Dermis blood vessel endothelial cell (primary cell): Measurements from ENCODE around the gene THADA. TPM values are rescaled to one million over a fixed set of nuclear protein-coding genes. Genes with fewer than 3 reads are reported as not detected.

Experiments
- DNase-seq: peaks from one replicate; pipeline ENCODE4 v3.0.0; 2010
- total RNA-seq: library from RNA; depleted of rRNA; stranded (reverse); fragments of >200 nt; gene quantifications from 2 replicates; pipeline ENCODE4 v1.2.3, GENCODE V29; 2014

Gene THADA
- total RNA-seq, 1 donor from 2014 or later = 26.9 TPM

DNA sequence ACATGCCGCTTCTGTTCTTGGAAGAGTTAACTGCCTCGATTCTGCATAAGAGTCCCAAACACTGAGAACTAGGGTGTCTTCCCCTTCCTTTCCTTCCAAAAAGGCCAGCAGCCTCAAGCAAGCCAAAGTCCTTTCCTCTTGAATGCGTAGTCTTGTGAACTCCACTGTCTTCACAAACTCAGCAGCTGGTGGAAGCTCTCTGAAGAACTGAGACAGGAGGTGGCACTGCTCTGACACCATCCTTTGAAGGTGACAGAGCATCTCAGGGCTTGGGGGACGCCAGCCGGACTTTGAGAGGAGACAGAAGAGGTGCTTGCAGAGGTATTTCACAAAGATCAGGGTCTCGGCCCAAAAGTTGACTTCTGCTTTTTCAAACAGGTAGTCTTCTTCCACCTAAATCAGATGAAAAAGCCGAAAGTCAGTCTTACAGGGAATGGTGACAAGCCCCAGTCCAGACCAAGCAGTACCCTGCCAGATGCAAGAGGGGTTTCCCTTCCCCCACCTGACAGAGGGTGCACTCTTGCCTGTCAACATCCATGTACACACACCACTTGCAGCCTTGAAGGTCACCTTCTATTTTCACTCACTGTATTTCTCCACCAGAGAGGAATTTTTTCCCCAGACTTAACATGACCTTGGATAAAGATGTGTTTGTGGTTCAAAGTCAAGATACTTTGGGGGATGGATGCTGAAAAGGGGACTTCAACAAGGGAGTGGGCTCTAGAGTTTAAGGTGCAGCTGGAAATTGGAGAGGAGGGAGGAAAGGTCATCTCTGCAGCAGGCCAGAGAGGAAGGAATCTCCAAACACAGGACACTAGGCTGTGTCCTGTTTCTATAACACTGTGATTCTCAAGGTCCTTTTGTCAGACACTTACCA is 364.6 kb downstream of the THADA start:
- no peak for DNase-seq

DNA sequence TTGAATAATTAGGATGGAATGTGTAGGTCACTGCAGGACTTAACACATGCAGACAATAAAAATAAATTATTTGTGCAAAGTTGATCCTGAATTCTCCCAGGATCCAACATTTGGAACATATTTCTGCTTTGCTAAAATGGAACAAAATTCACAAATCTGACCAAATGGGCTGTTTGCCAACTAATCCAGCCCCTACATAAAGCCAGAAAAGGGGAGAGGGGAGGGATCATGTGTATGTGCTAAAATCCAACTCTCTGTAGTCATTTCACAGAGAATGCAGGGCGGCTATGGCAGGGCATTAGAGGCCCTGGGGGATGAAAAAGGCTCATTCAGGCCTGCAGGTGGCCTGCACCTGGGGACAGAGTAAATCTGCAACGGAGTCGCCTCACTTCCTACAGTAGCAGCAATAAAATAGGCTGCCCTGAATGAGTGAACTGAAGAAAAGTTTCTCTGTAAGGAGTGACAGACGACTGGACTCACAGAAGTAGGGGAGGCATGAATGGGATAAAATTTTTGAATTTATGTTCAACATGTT is 365.4 kb downstream of the THADA start:
- no peak for DNase-seq

GRCh38 chr2:43228756-43229659 is 366.8 kb downstream of the THADA start:
- DNase-seq = no peak

- DNase-seq = no peak
Measured at GRCh38 chr2:43228321-43228751, 367.5 kb downstream of the THADA start.

- no peak for DNase-seq
Measured at GRCh38 chr2:43227830-43228281, 368.0 kb downstream of the THADA start.

GRCh38 chr2:43226955-43227829 is 368.6 kb downstream of the THADA start:
- peak; percentile 84 for DNase-seq

- peak; percentile 96 for DNase-seq
Measured at GRCh38 chr2:43226558-43226954, 369.3 kb downstream of the THADA start, which contains the start of gene ZFP36L2. Gene ZFP36L2 (minus strand): TSS chr2:43226606. CDS start chr2:43226315, 291 bp downstream.

DNA sequence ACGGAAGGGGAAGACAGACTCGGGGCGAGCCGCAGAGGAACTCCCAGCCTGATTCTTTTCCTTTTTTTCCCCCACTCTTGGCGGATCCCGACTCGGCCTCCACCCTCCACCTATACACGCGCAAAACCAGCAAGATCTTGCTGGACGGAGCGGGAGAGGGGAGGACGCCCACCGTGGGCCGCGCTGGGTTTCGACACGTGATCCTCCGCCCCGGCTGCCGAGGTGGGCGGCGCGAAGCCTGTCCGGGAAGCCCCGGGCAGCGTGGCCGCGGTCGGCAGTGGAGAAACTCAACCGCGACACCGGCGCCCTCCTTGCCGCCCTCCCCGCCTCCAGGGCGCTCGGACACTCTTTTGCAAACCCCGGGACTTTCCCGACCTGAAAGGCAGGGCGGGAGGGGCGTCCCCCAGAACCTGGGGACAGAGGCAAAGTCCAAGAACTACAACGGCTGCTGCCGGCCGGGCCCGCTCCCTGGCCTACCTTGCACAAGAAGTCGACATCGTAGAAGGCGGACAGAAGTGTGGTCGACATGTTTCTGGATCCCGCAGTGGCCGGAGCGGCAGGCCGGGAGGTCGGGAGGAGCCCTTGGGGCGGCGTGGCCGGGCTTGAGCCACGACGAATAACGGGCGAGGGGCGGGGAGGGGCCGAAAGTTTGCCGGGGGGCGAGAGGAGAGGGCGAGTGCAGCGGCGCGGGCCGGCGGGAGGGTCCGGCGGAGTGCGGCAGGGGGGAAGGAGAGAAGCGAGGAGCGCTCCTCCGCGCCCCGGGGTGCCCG is 369.9 kb downstream of the THADA start:
- peak; percentile 74 for DNase-seq

GRCh38 chr2:43225093-43225787 is 370.6 kb downstream of the THADA start:
- DNase-seq = peak; percentile 73

GRCh38 chr2:43224571-43225092 is 371.2 kb downstream of the THADA start:
- DNase-seq = peak; percentile 49

DNA sequence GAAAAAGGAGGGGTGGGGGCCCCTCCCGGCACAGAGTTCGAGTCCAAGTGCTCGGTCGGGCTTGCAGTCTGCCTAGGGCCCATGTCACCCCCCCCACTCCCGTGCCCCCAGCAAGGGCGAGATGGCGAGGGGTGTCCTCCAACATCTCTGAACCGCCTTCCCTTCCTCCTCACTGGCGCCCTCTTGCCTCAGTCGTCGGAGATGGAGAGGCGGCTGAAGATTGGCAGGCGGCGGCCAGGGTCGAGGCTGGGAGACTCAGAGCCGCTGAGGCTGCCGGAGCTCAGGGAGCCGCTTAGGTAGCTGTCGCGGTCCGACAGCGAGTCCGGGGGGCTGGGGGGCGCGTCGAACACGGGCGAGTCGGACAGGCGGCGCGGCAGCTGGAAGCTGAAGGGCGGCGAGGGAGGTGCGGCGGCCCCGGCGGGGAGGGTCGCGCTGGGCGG is 371.7 kb downstream of the THADA start:
- DNase-seq = peak; percentile 80

GRCh38 chr2:43223521-43224001 is 372.3 kb downstream of the THADA start:
- DNase-seq = peak; percentile 40

DNA sequence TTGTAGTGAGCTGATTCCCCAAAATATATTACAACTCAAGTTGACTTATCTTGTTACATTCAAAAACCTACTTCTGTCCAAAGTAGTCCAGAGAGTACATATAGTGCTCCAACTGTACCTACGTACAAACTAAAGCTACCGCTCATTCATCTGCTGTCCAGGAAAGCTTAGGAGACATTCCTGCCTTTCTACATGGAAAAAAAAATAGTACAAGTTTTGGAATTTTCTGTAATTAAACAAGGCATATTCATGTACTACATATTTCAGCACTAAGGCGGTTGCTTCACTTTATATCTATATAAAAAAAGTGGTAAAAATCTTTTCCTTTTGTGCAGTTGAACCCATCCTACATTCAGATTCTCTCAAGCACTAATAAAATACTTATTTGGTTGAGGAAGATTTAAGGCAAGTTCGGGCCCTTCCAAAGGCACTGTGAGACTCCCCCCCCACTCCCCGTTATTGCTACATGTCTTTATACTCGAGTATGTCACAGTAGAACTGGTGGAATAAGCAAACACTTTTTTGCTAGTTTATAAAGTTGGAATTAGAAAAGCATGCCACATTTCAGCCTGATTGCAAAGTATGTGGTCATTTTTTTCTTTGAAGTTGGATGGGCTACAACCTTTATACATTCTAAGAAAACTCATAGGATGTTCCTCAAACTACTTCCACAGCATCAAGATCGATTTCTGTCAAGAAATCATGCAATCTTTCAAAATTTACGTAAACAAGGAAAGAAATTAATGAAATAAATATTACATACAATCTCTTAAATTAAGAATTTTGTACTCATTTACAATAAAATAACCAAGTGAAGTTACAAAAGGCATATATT is 373.1 kb downstream of the THADA start:
- peak; percentile 33 for DNase-seq

DNA sequence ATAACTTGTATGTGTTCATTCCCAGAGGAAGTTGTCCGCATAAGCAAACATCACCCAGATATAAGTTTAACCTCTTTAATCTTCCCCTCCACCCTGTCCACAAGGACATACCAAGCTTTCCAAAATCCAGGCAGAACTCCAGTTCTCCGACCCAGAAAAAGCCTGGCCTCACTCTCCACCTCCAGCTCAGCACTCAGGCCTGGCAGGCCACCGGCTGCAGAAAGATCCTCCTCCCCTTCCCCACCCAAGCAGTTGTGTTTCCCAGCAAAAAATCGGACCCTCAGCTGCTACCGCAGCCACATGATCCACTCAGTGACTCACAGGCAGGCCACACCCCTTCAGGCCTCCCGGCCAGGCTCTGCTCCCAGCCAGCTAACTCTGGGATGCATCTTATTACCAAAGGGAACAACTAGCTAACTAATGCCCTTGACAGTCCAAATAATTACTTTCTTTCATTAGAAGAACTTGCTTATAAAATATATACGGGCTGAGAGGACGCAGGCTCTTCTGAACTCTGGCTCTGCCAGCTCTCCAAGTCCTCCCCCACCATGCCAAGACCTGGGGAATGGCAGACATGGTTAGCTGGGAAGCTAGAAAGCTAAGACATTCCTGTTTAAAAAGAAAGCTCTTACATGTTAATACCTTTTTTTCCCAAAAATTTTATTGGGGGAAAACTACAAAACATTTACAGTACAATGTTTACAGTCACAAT is 373.9 kb downstream of the THADA start:
- DNase-seq = peak; percentile 89

- peak; percentile 71 for DNase-seq
Measured at GRCh38 chr2:43221124-43221762, 374.6 kb downstream of the THADA start.

DNA sequence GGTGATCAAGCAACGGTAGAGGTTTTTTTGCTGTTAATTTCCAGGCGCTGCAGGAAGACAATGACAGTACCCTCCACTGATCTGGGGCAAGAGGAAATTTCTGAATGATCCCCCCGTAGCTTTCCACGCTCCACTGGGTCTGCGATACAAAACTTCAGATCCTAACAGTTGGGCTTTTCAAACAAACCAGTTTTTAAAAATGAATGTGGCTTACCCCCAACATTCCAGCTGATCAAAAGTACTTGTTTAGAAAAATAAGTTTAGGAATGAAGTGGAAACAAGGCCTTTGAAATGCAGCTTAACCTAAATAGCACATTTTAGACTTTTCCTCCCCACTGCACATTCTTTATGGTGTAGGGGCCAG is 375.1 kb downstream of the THADA start:
- no peak for DNase-seq

DNA sequence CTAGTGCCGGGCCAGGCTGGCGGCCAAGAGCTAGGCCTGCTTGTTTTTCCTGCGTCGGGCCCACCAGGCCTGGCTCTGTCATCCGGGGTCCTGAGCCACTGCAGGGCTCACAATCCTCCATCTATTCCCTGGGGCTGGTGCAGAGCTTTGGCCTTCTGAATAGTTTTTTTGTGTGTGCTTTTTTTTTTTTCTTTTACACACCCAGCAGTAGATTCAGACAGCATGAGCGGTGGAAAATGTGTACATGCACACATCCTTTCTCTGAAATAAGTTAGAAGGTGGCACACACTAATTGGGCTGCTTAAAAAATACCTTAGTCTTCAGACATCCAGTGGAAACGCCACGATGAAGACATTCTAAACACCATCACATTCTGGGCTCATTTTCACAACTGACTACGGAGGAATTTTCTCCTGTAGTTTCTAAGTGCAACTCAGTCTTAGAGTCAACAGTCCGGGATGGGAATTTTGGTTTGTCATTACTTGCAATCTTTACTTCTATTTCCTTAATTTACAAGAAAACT is 375.5 kb downstream of the THADA start:
- DNase-seq = peak; percentile 52
